Smooth muscle cell (in vitro differentiated cells): Measurements from ENCODE around the gene ITPR2. TPM values are rescaled to one million over a fixed set of nuclear protein-coding genes. Genes with fewer than 3 reads are reported as not detected.

Source experiments
- DNase-seq: peaks from one replicate; lab custom pipeline; 2025; ENCODE audit not compliant: unreplicated experiment; lab: John Stamatoyannopoulos, UW
- H2AFZ ChIP-seq: fragments of 200-600 bp; sonication (generic); 2 replicates; pipeline ENCODE4 v1.6.0; 2016; ENCODE audit warnings: antibody characterized with exemption, low read depth, mild to moderate bottlenecking
- H3F3A ChIP-seq: fragments of 200-600 bp; sonication (generic); 2 replicates; pipeline ENCODE4 v1.6.0; 2017; ENCODE audit warnings: antibody characterized with exemption, low read depth
- H3K27ac ChIP-seq: fragments of 200-600 bp; sonication (generic); 2 replicates; pipeline ENCODE4 v1.5.1; 2016; ENCODE audit warnings: low read depth, mild to moderate bottlenecking
- H3K27me3 ChIP-seq: fragments of 200-600 bp; sonication (generic); 2 replicates; pipeline ENCODE4 v1.6.1; 2016; ENCODE audit warnings: low read depth, mild to moderate bottlenecking
- H3K36me3 ChIP-seq: fragments of 200-600 bp; sonication (generic); 2 replicates; pipeline ENCODE4 v1.5.1; 2016; ENCODE audit warnings: low read depth
- H3K4me1 ChIP-seq: fragments of 200-600 bp; sonication (generic); 2 replicates; pipeline ENCODE4 v1.5.1; 2016; ENCODE audit warnings: low read depth
- H3K4me2 ChIP-seq: fragments of 200-600 bp; sonication (generic); 2 replicates; pipeline ENCODE4 v1.6.0; 2016; ENCODE audit warnings: mild to moderate bottlenecking
- H3K4me3 ChIP-seq: fragments of 200-600 bp; sonication (generic); 2 replicates; pipeline ENCODE4 v1.5.1; 2016; ENCODE audit warnings: mild to moderate bottlenecking
- H3K79me2 ChIP-seq: fragments of 200-600 bp; sonication (generic); 2 replicates; pipeline ENCODE4 v1.6.0; 2016; ENCODE audit warnings: low read depth, mild to moderate bottlenecking
- H3K9ac ChIP-seq: fragments of 200-600 bp; sonication (generic); 2 replicates; pipeline ENCODE4 v1.6.0; 2016; ENCODE audit warnings: low read depth
- H3K9me3 ChIP-seq: fragments of 200-600 bp; sonication (generic); replicated peaks from 2 replicates; pipeline ENCODE4 v1.5.1; 2016; ENCODE audit warnings: low read depth
- H4K20me1 ChIP-seq: fragments of 200-600 bp; sonication (generic); 2 replicates; pipeline ENCODE4 v1.6.0; 2016; ENCODE audit warnings: low read depth
- WGBS: methylation state at CpG from one replicate; pipeline ENCODE4 v1.1.7; 2016; ENCODE audit warnings: low lambda C conversion rate; 5-methylcytosine and 5-hydroxymethylcytosine counted together
- polyA plus RNA-seq: library from polyadenylated mRNA; unstranded; fragments of >200 nt; fragmentation: Nextera tagmentation; extraction: Ambion mirVana; gene quantifications from 2 replicates; pipeline ENCODE4 v1.2.1, GENCODE V29; 2016
- total RNA-seq: library from RNA; depleted of rRNA; stranded (reverse); fragments of >200 nt; gene quantifications from 2 replicates; pipeline ENCODE4 v1.2.3, GENCODE V29; 2014
- TF ChIP-seq, protein P1 (sequence below): fragments of 200-600 bp; sonication (generic); IDR thresholded peaks from 2 replicates; pipeline ENCODE4 v1.5.1; 2017; ENCODE audit warnings: borderline replicate concordance, mild to moderate bottlenecking, antibody characterized with exemption; ENCODE audit not compliant: insufficient read depth, poor library complexity, severe bottlenecking

The ITPR2 gene
- total and polyA plus RNA-seq, 2 experiments from 2014 or later, result 6.8 to 17.4 TPM

DNA sequence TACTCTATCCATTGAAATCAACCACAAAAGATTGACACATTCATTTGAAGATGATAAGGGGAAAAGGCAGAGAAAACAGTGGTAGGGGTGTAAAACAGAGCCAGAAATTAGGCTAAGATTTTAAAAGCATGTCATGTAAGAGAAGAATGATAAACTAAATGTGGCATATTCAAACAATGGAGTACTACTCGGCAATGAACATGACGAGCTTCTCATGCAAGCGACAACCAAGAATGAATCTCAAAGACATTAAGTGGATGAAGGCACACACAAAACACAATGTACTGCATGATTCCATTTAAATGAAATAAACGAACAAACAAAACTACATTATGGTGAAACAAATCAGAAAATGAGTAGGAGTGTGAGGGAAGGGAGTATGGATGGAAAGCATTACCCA lies 134.8 kb downstream of the ITPR2 start:
- Histone ChIP-seq H3K9ac (no peak overlapping the region), H3F3A (no peaks in the 10 kb centered on the region), H3K27me3 (no peaks in the 10 kb centered on the region), H3K4me2 (no peak overlapping the region), H4K20me1 (no peaks in the 10 kb centered on the region), H3K4me1 (no peaks in the 10 kb centered on the region), H3K79me2 (no peaks in the 10 kb centered on the region), H3K4me3 (no peak overlapping the region), H3K9me3 (no peaks in the 10 kb centered on the region), H2AFZ (no peak overlapping the region), H3K36me3 (no peaks in the 10 kb centered on the region), H3K27ac (no peak overlapping the region)
- TF ChIP-seq, protein P1, sequence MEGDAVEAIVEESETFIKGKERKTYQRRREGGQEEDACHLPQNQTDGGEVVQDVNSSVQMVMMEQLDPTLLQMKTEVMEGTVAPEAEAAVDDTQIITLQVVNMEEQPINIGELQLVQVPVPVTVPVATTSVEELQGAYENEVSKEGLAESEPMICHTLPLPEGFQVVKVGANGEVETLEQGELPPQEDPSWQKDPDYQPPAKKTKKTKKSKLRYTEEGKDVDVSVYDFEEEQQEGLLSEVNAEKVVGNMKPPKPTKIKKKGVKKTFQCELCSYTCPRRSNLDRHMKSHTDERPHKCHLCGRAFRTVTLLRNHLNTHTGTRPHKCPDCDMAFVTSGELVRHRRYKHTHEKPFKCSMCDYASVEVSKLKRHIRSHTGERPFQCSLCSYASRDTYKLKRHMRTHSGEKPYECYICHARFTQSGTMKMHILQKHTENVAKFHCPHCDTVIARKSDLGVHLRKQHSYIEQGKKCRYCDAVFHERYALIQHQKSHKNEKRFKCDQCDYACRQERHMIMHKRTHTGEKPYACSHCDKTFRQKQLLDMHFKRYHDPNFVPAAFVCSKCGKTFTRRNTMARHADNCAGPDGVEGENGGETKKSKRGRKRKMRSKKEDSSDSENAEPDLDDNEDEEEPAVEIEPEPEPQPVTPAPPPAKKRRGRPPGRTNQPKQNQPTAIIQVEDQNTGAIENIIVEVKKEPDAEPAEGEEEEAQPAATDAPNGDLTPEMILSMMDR, result no peak
- no peak for DNase-seq
- 94% methylated on average over 4 of the region's 4 CpGs for WGBS

DNA sequence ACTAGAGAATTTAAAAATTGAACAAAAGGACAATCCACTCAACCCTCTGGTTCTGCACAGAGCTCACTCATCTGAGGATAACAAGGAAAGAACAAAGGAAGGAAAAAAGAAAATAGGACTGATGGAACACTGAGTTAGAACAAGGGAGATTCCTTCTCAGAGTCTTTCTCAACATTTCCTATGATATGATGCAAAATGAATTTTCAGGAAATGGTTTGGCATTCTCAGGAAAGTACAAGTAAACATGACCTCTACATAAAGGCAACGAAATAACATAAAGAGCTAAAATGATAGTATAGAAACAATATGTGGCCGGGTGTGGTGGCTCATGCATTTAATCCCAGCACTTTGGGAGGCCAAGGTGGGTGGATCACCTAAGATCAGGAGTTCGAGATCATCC lies 135.8 kb downstream of the ITPR2 start:
- H3K27ac ChIP-seq, result no peak overlapping the region
- H3K27me3 ChIP-seq, result no peaks in the 10 kb centered on the region
- no peak overlapping the region for H3K4me3 ChIP-seq
- TF ChIP-seq, protein P1, result no peak
- no peak overlapping the region for H2AFZ ChIP-seq
- 94% methylated on average over 3 of the region's 3 CpGs for WGBS
- DNase-seq, result no peak
- H3K36me3 ChIP-seq, result no peaks in the 10 kb centered on the region
- H4K20me1 ChIP-seq, result no peaks in the 10 kb centered on the region
- no peaks in the 10 kb centered on the region for H3K9me3 ChIP-seq
- H3K79me2 ChIP-seq, result no peaks in the 10 kb centered on the region
- peaks cover 2% of the 10 kb centered on the region for H3F3A ChIP-seq
- no peaks in the 10 kb centered on the region for H3K4me1 ChIP-seq
- no peak overlapping the region for H3K4me2 ChIP-seq
- no peak overlapping the region for H3K9ac ChIP-seq

DNA sequence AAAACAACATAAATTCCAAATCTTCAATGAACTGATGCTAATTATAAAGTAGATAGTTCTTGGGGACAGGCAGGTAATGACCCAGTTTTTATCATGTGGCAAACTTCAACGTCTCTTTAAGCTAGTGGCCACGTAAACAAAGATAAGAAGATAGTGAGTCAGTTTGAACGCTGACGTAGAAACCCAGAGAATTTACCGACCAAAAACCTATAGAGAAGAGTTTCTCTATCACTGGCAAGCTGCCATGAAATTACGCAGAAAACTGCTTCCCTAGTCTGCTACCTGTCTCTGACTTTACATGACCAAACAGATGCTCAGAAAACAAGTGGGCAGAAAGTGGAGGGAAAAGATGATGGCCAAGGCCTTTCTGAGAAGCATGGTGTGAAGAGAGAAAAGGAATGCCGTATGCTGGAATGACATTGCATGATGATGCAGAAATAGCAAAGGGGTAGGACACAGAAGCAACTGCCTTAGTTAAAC lies 136.3 kb downstream of the ITPR2 start:
- Histone ChIP-seq H3K79me2 (no peaks in the 10 kb centered on the region), H3K27ac (peak overlapping the region; percentile 45), H3K9ac (no peak overlapping the region), H3K4me1 (no peaks in the 10 kb centered on the region), H3F3A (peaks cover 7% of the 10 kb centered on the region), H4K20me1 (no peaks in the 10 kb centered on the region), H3K4me3 (no peak overlapping the region), H3K27me3 (no peaks in the 10 kb centered on the region), H3K36me3 (no peaks in the 10 kb centered on the region), H2AFZ (no peak overlapping the region), H3K4me2 (peak overlapping the region; percentile 8), H3K9me3 (no peaks in the 10 kb centered on the region)
- no peak for DNase-seq
- whole genome bisulfite sequencing, result 49% methylated on average over 7 of the region's 7 CpGs
- TF ChIP-seq, protein P1, result no peak

DNA sequence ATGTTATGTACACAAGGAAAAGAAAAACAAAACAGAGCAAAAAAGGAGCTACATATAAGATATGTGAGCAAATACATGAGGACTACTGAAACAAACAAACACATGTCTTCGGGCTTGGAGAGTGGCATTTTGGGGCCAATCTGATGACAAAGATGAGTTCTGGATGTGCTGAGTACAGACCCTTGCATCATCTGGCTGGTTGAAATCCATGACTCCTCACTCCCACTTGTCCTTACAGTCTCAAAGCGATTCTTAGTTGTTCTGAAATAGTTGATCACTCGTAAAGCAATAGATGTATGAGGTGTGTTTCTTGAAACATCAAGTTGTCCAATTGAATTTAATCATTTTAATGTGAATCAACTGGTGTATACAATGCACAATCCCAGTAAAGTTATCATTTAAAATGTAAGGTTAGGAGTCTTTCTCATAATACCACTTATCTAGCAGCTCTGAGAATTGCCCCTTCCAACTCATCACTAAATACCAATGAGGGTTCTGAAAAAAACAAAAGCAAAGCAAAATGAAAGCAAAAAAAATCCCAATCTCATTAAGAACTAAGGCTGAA lies 136.9 kb downstream of the ITPR2 start:
- Histone ChIP-seq H3K27me3 (no peaks in the 10 kb centered on the region), H3K9ac (no peak overlapping the region), H3K36me3 (no peaks in the 10 kb centered on the region), H4K20me1 (no peaks in the 10 kb centered on the region), H3F3A (peaks cover 7% of the 10 kb centered on the region), H3K79me2 (no peaks in the 10 kb centered on the region), H3K4me1 (peaks cover 3% of the 10 kb centered on the region), H3K4me2 (peak overlapping the region; percentile 8), H2AFZ (no peak overlapping the region), H3K9me3 (no peaks in the 10 kb centered on the region), H3K27ac (peak overlapping the region; percentile 45), H3K4me3 (no peak overlapping the region)
- 88% methylated on average over 3 of the region's 3 CpGs for WGBS
- DNase-seq, result no peak
- TF ChIP-seq, protein P1, result no peak
